DMS153 treated with DMSO at 0.1 percent for 48 hours (cell line): ENCODE measurements around the gene PTCH1.
A peak's percentile ranks its signal among the peaks of the same experiment; 100 is the strongest.

Experiments used
- DNase-seq: peaks from one replicate; lab custom pipeline; 2025; ENCODE audit not compliant: unreplicated experiment; lab: John Stamatoyannopoulos, UW

Gene PTCH1

GRCh38 chr9:95516734-95517558 lies at the start of gene PTCH1:
PTCH1 (minus strand) TSS chr9:95516971.
- DNase-seq, result no peak

GRCh38 chr9:95565982-95566381 lies 49.2 kb upstream of the PTCH1 start:
- no peak for DNase-seq

GRCh38 chr9:95561913-95562312 lies 45.1 kb upstream of the PTCH1 start:
- no peak for DNase-seq

GRCh38 chr9:95557142-95557541 lies 40.4 kb upstream of the PTCH1 start:
- no peak for DNase-seq

- no peak for DNase-seq
Observed at GRCh38 chr9:95556521-95556920, 39.8 kb upstream of the PTCH1 start.

GRCh38 chr9:95552814-95553546 lies 36.2 kb upstream of the PTCH1 start:
- no peak for DNase-seq

- DNase-seq, result no peak
Observed at GRCh38 chr9:95552255-95552654, 35.5 kb upstream of the PTCH1 start.

GRCh38 chr9:95551406-95551805 lies 34.6 kb upstream of the PTCH1 start:
- no peak for DNase-seq

- no peak for DNase-seq
Observed at GRCh38 chr9:95545831-95546567, 29.2 kb upstream of the PTCH1 start.

GRCh38 chr9:95533996-95534680 lies 17.4 kb upstream of the PTCH1 start:
- no peak for DNase-seq

- DNase-seq, result no peak
Observed at GRCh38 chr9:95529910-95530309, 13.1 kb upstream of the PTCH1 start.

GRCh38 chr9:95528908-95529502 lies 12.2 kb upstream of the PTCH1 start:
- no peak for DNase-seq

GRCh38 chr9:95522871-95523370 lies 6.2 kb upstream of the PTCH1 start:
- no peak for DNase-seq

- DNase-seq, result no peak
Observed at GRCh38 chr9:95521699-95522098, 4.9 kb upstream of the PTCH1 start.

GRCh38 chr9:95517559-95518425 lies 1.0 kb upstream of the PTCH1 start:
- no peak for DNase-seq

- DNase-seq, result no peak
Observed at GRCh38 chr9:95516221-95516733, 494 bp downstream of the PTCH1 start.

GRCh38 chr9:95515272-95516113 lies 1.3 kb downstream of the PTCH1 start:
- DNase-seq, result peak; percentile 8

GRCh38 chr9:95514342-95514741 lies 2.4 kb downstream of the PTCH1 start:
- DNase-seq, result no peak
